ENCODE data around the gene PLEKHA1. TPM values are rescaled to one million over a fixed set of nuclear protein-coding genes. Genes with fewer than 3 reads are reported as not detected.

Gene PLEKHA1
- total RNA-seq, 1 donor from 2014 or later, result 28.7 TPM

DNA sequence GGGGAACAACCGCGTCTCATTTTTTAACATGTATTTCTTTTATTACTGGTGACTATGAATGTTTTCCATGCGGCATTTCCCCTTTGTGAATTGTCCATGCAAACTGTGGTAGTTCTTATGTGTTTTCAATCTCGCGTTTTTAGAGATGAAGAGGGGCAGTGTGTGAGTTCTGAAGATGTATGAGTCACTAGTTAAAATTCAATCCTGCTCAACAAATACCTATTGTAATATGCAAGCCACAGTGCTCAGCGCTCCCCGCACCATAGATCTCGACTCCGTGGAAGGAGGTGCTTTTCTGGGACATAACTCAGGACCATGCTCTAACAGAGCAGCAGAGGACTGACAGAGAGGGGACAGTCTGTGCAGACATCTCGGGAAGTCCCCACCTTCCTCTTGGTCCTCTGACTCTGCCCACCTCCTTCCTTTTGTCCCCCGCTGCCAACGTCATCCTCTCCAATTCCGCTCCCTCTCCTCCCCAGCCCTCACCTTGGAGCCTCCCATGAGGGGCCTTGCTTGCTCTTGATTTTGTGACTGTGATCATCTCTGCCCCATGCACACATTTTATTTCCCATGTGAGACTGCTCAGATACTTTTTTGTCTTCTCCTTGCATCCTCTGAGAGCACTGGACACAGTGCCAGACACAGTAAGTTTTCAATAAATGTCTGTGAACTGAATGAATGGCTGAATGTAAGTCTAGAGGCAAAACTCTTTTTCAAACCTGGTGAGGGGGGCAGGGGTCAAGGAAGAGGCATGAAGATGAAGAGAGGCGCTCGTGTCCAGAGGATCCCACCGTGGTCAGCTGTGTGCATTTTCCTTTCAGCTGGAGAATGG lies 42.7 kb upstream of the PLEKHA1 start:
- no peak overlapping the region for H3K27ac ChIP-seq
- no peak overlapping the region for H3K4me3 ChIP-seq
- H3K9me3 ChIP-seq, result no peaks in the 10 kb centered on the region
- no peak for DNase-seq (ENCODE audit: extremely low spot score in 2 of 2)
- intact Hi-C loops (cut with DNase I), result no loop called here
- TF ChIP-seq POLR2AphosphoS5 (IDR thresholded peaks at IDR 0.05; ENCODE audit: insufficient read depth in 1 of 2, low read depth in 1 of 2), result no peak
- TF ChIP-seq, protein P1, sequence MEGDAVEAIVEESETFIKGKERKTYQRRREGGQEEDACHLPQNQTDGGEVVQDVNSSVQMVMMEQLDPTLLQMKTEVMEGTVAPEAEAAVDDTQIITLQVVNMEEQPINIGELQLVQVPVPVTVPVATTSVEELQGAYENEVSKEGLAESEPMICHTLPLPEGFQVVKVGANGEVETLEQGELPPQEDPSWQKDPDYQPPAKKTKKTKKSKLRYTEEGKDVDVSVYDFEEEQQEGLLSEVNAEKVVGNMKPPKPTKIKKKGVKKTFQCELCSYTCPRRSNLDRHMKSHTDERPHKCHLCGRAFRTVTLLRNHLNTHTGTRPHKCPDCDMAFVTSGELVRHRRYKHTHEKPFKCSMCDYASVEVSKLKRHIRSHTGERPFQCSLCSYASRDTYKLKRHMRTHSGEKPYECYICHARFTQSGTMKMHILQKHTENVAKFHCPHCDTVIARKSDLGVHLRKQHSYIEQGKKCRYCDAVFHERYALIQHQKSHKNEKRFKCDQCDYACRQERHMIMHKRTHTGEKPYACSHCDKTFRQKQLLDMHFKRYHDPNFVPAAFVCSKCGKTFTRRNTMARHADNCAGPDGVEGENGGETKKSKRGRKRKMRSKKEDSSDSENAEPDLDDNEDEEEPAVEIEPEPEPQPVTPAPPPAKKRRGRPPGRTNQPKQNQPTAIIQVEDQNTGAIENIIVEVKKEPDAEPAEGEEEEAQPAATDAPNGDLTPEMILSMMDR (IDR thresholded peaks at IDR 0.05), result no peak
- no peaks in the 10 kb centered on the region for H3K36me3 ChIP-seq
- H3K27me3 ChIP-seq, result no peaks in the 10 kb centered on the region
- no peaks in the 10 kb centered on the region for H3K4me1 ChIP-seq

DNA sequence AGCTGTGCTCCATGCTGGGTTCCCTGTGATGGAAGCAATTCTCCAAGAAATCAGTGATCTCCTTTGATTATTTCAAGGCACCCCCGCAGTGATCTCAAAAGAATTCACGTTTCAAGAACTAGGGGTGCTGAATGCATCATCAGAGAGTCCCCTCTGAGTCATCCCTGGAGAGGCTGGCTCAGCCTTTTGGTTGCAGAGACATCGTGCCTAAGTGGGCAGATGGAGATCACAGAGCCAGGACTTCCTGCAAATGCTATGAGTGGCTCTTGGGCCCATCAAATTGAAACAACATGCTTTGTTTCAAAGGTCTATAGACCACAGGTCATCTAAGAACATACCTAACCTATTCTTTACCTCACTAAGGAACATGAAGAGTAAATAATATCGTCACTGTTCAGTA lies 41.5 kb upstream of the PLEKHA1 start:
- TF ChIP-seq, protein P1 (IDR thresholded peaks at IDR 0.05), result no peak
- TF ChIP-seq POLR2A (IDR thresholded peaks at IDR 0.05), result no peak
- Histone ChIP-seq H3K4me3 (no peak overlapping the region), H3K27me3 (no peaks in the 10 kb centered on the region), H3K4me1 (peaks cover 2% of the 10 kb centered on the region), H3K27ac (no peak overlapping the region), H3K36me3 (no peaks in the 10 kb centered on the region), H3K9me3 (no peaks in the 10 kb centered on the region)
- no peak for DNase-seq (ENCODE audit: extremely low spot score in 2 of 2)
- intact Hi-C loops (cut with DNase I), result no loop called here

DNA sequence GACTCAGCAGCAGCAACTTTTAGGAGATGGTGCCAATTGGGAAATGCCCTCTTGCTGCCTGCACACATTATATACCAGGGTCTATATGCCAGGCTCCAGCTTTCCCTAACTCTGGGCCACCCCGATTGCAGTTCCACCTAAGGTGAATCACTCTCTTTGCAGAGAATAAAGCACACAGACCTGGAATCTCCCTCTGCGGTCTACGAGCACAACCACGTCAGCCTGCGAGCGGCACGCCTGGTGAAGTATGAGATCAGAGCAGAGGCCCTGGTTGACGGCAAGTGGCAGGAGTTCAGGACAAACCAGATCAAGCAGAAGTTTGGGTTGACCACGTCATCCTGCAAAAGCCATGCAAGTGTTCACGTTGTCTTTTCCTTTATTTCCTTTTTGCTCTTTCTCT lies 38.2 kb upstream of the PLEKHA1 start:
- Histone ChIP-seq H3K9me3 (no peaks in the 10 kb centered on the region), H3K27me3 (no peaks in the 10 kb centered on the region), H3K27ac (no peak overlapping the region), H3K4me1 (peaks cover 17% of the 10 kb centered on the region), H3K4me3 (no peak overlapping the region), H3K36me3 (no peaks in the 10 kb centered on the region)
- intact Hi-C loops (cut with DNase I), result no loop called here
- no peak for DNase-seq (ENCODE audit: extremely low spot score in 2 of 2)
- TF ChIP-seq POLR2A (IDR thresholded peaks at IDR 0.05), result no peak
- TF ChIP-seq POLR2AphosphoS5 (IDR thresholded peaks at IDR 0.05; ENCODE audit: insufficient read depth in 1 of 2, low read depth in 1 of 2), result no peak
- TF ChIP-seq, protein P1 (IDR thresholded peaks at IDR 0.05), result no peak

DNA sequence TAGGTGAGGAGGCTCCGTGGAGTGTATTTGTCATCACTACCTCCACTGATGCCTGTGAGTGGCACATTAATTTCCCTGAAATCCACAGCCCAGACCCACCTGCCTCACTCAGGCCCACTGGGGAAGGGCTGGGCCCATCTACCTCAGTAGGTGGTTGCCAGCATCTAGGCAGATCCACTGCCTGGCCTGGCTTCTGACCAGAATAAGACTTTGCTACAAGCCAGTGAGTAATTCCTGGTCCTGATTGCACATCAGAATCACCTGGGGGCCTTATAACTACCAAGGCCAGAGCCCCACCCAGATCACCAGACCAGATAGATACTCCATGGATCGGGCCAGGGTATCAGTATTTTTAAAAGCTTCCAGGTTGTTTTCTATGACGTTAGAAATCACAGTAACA lies 37.5 kb upstream of the PLEKHA1 start:
- H3K4me1 ChIP-seq, result peaks cover 17% of the 10 kb centered on the region
- no peaks in the 10 kb centered on the region for H3K9me3 ChIP-seq
- TF ChIP-seq POLR2A (IDR thresholded peaks at IDR 0.05) (no peak), POLR2AphosphoS5 (IDR thresholded peaks at IDR 0.05; ENCODE audit: insufficient read depth in 1 of 2, low read depth in 1 of 2) (no peak)
- TF ChIP-seq, protein P1 (IDR thresholded peaks at IDR 0.05), result no peak
- no peaks in the 10 kb centered on the region for H3K27me3 ChIP-seq
- no peak overlapping the region for H3K27ac ChIP-seq
- no peaks in the 10 kb centered on the region for H3K36me3 ChIP-seq
- DNase-seq (ENCODE audit: extremely low spot score in 2 of 2), result no peak
- H3K4me3 ChIP-seq, result no peak overlapping the region
- intact Hi-C loops (cut with DNase I), result no loop called here

DNA sequence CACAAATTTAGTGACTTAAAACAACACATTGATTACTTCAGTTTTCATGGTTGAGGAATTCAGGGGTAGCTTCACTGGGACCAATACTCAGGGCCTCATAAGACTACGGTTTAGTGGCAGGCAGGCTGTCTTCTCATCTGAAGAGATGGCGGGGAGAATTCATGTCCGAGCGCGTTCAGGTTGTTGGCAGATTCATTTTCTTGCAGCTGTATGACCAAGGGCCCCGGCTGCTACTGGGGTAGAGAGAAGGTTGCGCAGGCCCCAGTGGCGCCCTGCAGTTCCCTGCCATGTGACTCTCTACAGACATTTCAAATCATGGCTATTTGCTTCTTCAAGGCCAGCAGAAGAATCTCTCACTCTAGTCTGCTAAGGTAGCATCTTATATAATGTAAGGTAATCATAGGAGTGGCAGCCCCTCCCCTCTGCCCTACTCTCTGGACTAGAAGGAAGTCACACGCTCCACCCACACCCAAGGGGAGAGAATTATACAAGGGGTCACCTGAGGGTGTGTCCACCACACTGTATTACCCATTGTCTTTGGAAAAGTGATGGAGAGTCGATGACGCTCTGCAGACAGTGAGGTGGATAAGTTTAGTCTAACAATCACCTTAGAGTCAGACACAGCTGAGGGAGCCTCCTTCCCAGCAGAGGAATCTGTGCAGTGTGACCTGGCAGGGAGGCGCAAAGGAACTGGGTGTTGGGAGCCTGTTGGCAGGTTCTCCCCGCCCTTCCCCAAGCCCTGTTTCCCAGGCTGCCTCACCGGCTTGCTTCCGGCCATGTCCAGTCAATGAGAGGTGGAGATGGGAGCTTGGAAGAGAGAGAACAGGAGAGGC lies 35.7 kb upstream of the PLEKHA1 start:
- no peak overlapping the region for H3K27ac ChIP-seq
- intact Hi-C loops (cut with DNase I), result no loop called here

More for the DNA sequence above, 35.7 kb upstream of the PLEKHA1 start:
- peaks cover 27% of the 10 kb centered on the region for H3K4me1 ChIP-seq
- no peaks in the 10 kb centered on the region for H3K36me3 ChIP-seq
- H3K9me3 ChIP-seq, result no peaks in the 10 kb centered on the region
- TF ChIP-seq POLR2AphosphoS5 (IDR thresholded peaks at IDR 0.05; ENCODE audit: insufficient read depth in 1 of 2, low read depth in 1 of 2) (peak in 1 of 2 donors; percentile 27), POLR2A (IDR thresholded peaks at IDR 0.05) (no peak)
- TF ChIP-seq, protein P1 (IDR thresholded peaks at IDR 0.05), result no peak
- no peak overlapping the region for H3K4me3 ChIP-seq
- no peak for DNase-seq (ENCODE audit: extremely low spot score in 2 of 2)
- no peaks in the 10 kb centered on the region for H3K27me3 ChIP-seq
